SK-N-MC (cell line): ENCODE data around the gene APOBEC3G.

Source experiments
- EZH2 ChIP-seq: fragments of 200-600 bp; sonication (generic); IDR thresholded peaks from one replicate; pipeline ENCODE4 v1.6.1; 2017; ENCODE audit warnings: antibody characterized with exemption
- FOXP2 ChIP-seq: optimal IDR thresholded peaks from 2 replicates; pipeline ENCODE3; 2011; ENCODE audit warnings: mild to moderate bottlenecking, moderate library complexity; ENCODE audit not compliant: insufficient read depth; ENCODE audit errors: extremely low read length, control extremely low read depth
- POLR2AphosphoS5 ChIP-seq: IDR thresholded peaks from 2 replicates; pipeline ENCODE4 v1.6.1; 2012; ENCODE audit warnings: mild to moderate bottlenecking, low read depth, low read length, borderline replicate concordance

- no peak for TF ChIP-seq EZH2
- TF ChIP-seq POLR2AphosphoS5 = no peak
- TF ChIP-seq FOXP2 = no peak
Observed at GRCh38 chr22:39134366-39135091, 57.5 kb downstream of the APOBEC3G start.
